T-helper 1 cell treated with Interleukin-12 subunit alpha and Interleukin-12 subunit beta and Interleukin-4 antibody, amounts not matched to agents 30 ng/mL and 1 ng/mL, for 36 hours (primary cell): ENCODE measurements around the gene SLC25A1. TPM values are rescaled to one million over a fixed set of nuclear protein-coding genes. Genes with fewer than 3 reads are reported as not detected.

Source experiments
- intact Hi-C: fragments of 100-400 bp; cut with micrococcal nuclease; formaldehyde crosslinking; loops from one replicate; pipeline ENCODE4 v1.15.1; 2024
- total RNA-seq: library from RNA; stranded (reverse); gene quantifications from 2 replicates; pipeline ENCODE4 v1.2.3, GENCODE V29; 2022

SLC25A1 gene
- total RNA-seq, 1 donor from 2014 or later, result 32.0 TPM

GRCh38 chr22:19181786-19182471 lies 3.4 kb upstream of the SLC25A1 start:
- intact Hi-C loops, result no loop called here

GRCh38 chr22:19180740-19181410 lies 2.3 kb upstream of the SLC25A1 start:
- intact Hi-C loops, result no loop called here

GRCh38 chr22:19180234-19180633 lies 1.7 kb upstream of the SLC25A1 start:
- intact Hi-C loops, result no loop called here

GRCh38 chr22:19179497-19180048 lies 1.0 kb upstream of the SLC25A1 start:
- intact Hi-C loops, result loop anchor here (1.0 to 2.0 kb wide), 6 partner anchors 35 to 451 kb away; partner anchors contain the start of genes C22orf39, CLTCL1, ESS2 and MRPL40

GRCh38 chr22:19178065-19178656 lies 375 bp downstream of the SLC25A1 start:
- intact Hi-C loops, result loop anchor here (1.0 to 2.0 kb wide), 3 partner anchors 56 to 301 kb away; partner anchors contain the start of genes CDC45, DGCR2 and UFD1

- intact Hi-C loops, result loop anchor here (1.0 to 2.0 kb wide), 3 partner anchors 55 to 302 kb away; partner anchors contain the start of genes CDC45, DGCR2 and UFD1
Measured at GRCh38 chr22:19177164-19178064, 1.1 kb downstream of the SLC25A1 start.

GRCh38 chr22:19176732-19177131 lies 1.8 kb downstream of the SLC25A1 start:
- intact Hi-C loops, result no loop called here

GRCh38 chr22:19176175-19176643 lies 2.3 kb downstream of the SLC25A1 start:
- intact Hi-C loops, result no loop called here

- intact Hi-C loops, result no loop called here
Measured at GRCh38 chr22:19175602-19176174, 2.8 kb downstream of the SLC25A1 start.

- intact Hi-C loops, result no loop called here
Measured at GRCh38 chr22:19175026-19175601, 3.4 kb downstream of the SLC25A1 start.

GRCh38 chr22:19174106-19175025 lies 4.2 kb downstream of the SLC25A1 start:
- intact Hi-C loops, result no loop called here

GRCh38 chr22:19173047-19174035 lies 5.2 kb downstream of the SLC25A1 start:
- intact Hi-C loops, result no loop called here

- intact Hi-C loops, result no loop called here
Measured at GRCh38 chr22:19172213-19173046, 6.1 kb downstream of the SLC25A1 start.

GRCh38 chr22:19169947-19170318 lies 8.6 kb downstream of the SLC25A1 start:
- intact Hi-C loops, result no loop called here

- intact Hi-C loops, result no loop called here
Measured at GRCh38 chr22:19169002-19169946, 9.3 kb downstream of the SLC25A1 start.
